Smooth muscle cell (in vitro differentiated cells): ENCODE data around the gene PRC1. TPM values are rescaled to one million over a fixed set of nuclear protein-coding genes. Genes with fewer than 3 reads are reported as not detected.

Experiments used
- DNase-seq: peaks from one replicate; lab custom pipeline; 2025; ENCODE audit not compliant: unreplicated experiment; lab: John Stamatoyannopoulos, UW
- H2AFZ ChIP-seq: fragments of 200-600 bp; sonication (generic); 2 replicates; pipeline ENCODE4 v1.6.0; 2016; ENCODE audit warnings: antibody characterized with exemption, low read depth, mild to moderate bottlenecking
- H3F3A ChIP-seq: fragments of 200-600 bp; sonication (generic); 2 replicates; pipeline ENCODE4 v1.6.0; 2017; ENCODE audit warnings: antibody characterized with exemption, low read depth
- H3K27ac ChIP-seq: fragments of 200-600 bp; sonication (generic); 2 replicates; pipeline ENCODE4 v1.5.1; 2016; ENCODE audit warnings: low read depth, mild to moderate bottlenecking
- H3K27me3 ChIP-seq: fragments of 200-600 bp; sonication (generic); 2 replicates; pipeline ENCODE4 v1.6.1; 2016; ENCODE audit warnings: low read depth, mild to moderate bottlenecking
- H3K36me3 ChIP-seq: fragments of 200-600 bp; sonication (generic); 2 replicates; pipeline ENCODE4 v1.5.1; 2016; ENCODE audit warnings: low read depth
- H3K4me1 ChIP-seq: fragments of 200-600 bp; sonication (generic); 2 replicates; pipeline ENCODE4 v1.5.1; 2016; ENCODE audit warnings: low read depth
- H3K4me2 ChIP-seq: fragments of 200-600 bp; sonication (generic); 2 replicates; pipeline ENCODE4 v1.6.0; 2016; ENCODE audit warnings: mild to moderate bottlenecking
- H3K4me3 ChIP-seq: fragments of 200-600 bp; sonication (generic); 2 replicates; pipeline ENCODE4 v1.5.1; 2016; ENCODE audit warnings: mild to moderate bottlenecking
- H3K79me2 ChIP-seq: fragments of 200-600 bp; sonication (generic); 2 replicates; pipeline ENCODE4 v1.6.0; 2016; ENCODE audit warnings: low read depth, mild to moderate bottlenecking
- H3K9ac ChIP-seq: fragments of 200-600 bp; sonication (generic); 2 replicates; pipeline ENCODE4 v1.6.0; 2016; ENCODE audit warnings: low read depth
- H3K9me3 ChIP-seq: fragments of 200-600 bp; sonication (generic); replicated peaks from 2 replicates; pipeline ENCODE4 v1.5.1; 2016; ENCODE audit warnings: low read depth
- H4K20me1 ChIP-seq: fragments of 200-600 bp; sonication (generic); 2 replicates; pipeline ENCODE4 v1.6.0; 2016; ENCODE audit warnings: low read depth
- WGBS: methylation state at CpG from one replicate; pipeline ENCODE4 v1.1.7; 2016; ENCODE audit warnings: low lambda C conversion rate; 5-methylcytosine and 5-hydroxymethylcytosine counted together
- polyA plus RNA-seq: library from polyadenylated mRNA; unstranded; fragments of >200 nt; fragmentation: Nextera tagmentation; extraction: Ambion mirVana; gene quantifications from 2 replicates; pipeline ENCODE4 v1.2.1, GENCODE V29; 2016
- total RNA-seq: library from RNA; depleted of rRNA; stranded (reverse); fragments of >200 nt; gene quantifications from 2 replicates; pipeline ENCODE4 v1.2.3, GENCODE V29; 2014
- TF ChIP-seq, protein P1 (sequence below): fragments of 200-600 bp; sonication (generic); IDR thresholded peaks from 2 replicates; pipeline ENCODE4 v1.5.1; 2017; ENCODE audit warnings: borderline replicate concordance, mild to moderate bottlenecking, antibody characterized with exemption; ENCODE audit not compliant: insufficient read depth, poor library complexity, severe bottlenecking

The PRC1 gene
- total and polyA plus RNA-seq, 2 experiments from 2014 or later = 20.4 to 32.3 TPM

DNA sequence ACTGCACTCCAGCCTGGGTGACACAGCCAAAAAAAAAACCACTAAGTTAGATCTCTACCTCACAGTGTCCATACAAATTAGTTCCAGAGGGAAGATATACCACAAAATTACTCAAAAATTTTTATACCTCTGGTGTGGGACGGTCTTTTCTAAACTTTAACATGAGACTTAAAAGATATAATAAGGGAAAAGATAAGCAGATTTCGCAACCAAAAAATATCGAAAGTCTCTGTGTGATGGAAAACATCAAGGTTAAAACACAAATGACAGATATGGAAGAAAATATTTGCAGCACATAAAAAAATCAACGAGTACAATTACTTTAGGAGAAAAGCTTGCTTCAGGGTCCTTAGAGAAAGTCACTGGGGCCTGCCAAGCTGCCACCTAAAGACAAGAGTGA, 72.4 kb downstream of the PRC1 start:
- Histone ChIP-seq H3K4me2 (no peak overlapping the region), H3K4me1 (no peaks in the 10 kb centered on the region), H3K4me3 (no peak overlapping the region), H3K9ac (no peak overlapping the region), H3K36me3 (no peaks in the 10 kb centered on the region), H3K27me3 (no peaks in the 10 kb centered on the region), H3F3A (no peaks in the 10 kb centered on the region), H4K20me1 (no peaks in the 10 kb centered on the region), H2AFZ (no peak overlapping the region), H3K27ac (no peak overlapping the region), H3K9me3 (no peaks in the 10 kb centered on the region), H3K79me2 (no peaks in the 10 kb centered on the region)
- WGBS = 93% methylated on average over 4 of the region's 4 CpGs
- TF ChIP-seq, protein P1, sequence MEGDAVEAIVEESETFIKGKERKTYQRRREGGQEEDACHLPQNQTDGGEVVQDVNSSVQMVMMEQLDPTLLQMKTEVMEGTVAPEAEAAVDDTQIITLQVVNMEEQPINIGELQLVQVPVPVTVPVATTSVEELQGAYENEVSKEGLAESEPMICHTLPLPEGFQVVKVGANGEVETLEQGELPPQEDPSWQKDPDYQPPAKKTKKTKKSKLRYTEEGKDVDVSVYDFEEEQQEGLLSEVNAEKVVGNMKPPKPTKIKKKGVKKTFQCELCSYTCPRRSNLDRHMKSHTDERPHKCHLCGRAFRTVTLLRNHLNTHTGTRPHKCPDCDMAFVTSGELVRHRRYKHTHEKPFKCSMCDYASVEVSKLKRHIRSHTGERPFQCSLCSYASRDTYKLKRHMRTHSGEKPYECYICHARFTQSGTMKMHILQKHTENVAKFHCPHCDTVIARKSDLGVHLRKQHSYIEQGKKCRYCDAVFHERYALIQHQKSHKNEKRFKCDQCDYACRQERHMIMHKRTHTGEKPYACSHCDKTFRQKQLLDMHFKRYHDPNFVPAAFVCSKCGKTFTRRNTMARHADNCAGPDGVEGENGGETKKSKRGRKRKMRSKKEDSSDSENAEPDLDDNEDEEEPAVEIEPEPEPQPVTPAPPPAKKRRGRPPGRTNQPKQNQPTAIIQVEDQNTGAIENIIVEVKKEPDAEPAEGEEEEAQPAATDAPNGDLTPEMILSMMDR = no peak
- no peak for DNase-seq

DNA sequence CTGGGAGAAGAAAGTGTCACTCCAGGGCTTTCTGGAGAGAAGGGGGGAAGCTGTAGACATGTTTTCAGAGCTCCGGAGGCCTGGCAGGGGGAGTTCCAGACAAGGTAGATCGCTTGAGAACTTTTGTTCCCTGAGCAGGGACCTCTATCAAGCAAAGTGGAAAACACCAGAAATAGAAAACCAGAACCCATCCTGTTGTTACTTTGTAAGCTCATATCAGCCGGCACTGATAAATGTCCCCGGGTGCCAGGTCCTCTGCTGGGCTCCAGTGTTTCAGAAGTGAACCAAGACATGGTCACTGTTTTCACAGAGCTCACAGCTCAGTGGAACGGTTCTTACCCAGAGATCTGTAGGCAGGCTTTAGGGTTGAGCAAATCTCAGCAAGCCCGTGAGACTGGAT, 75.5 kb downstream of the PRC1 start:
- 93% methylated on average over 6 of the region's 6 CpGs for WGBS
- no peak for DNase-seq

DNA sequence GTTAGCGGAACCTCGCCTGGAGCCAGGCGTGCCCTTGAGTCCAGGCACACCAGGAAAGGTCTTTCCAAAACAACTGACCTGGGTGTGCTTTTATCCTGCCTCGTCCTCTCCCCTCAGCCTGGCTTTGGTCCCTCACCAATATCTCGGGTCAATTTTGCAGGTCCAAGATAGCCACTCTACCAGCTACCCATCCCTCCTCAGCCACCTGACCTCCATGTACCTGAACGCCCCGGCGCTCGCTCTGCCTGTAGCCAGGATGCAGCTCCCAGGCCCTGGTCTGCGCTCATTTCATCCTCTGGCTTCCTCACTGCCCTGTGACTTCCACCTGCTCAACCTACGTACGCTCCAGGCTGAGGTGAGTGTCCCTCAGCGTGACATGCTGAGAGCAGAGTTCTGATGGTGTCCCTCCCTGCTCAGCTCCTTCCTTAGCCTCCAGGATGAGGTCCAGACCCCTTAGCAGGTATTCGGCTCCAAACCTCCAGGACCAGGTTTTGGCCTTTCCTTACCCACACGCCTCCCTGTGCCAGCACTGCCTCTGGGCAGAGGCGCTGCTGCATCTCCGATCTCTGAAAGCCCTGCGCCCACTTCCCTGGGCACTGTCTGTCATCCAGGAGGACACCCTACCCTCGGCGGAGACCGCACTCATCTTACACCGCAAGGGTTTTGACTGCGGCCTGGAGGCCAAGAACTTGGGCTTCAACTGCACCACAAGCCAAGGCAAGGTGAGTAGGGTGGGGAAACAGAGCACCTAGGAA, 76.1 kb downstream of the PRC1 start:
- Histone ChIP-seq H3K36me3 (no peaks in the 10 kb centered on the region), H4K20me1 (no peaks in the 10 kb centered on the region), H3K9me3 (no peaks in the 10 kb centered on the region), H3F3A (no peaks in the 10 kb centered on the region), H3K9ac (no peak overlapping the region), H3K79me2 (no peaks in the 10 kb centered on the region), H3K4me3 (no peak overlapping the region), H3K4me2 (no peak overlapping the region), H2AFZ (no peak overlapping the region), H3K27ac (no peak overlapping the region), H3K4me1 (no peaks in the 10 kb centered on the region), H3K27me3 (no peaks in the 10 kb centered on the region)
- TF ChIP-seq, protein P1 = no peak
- no peak for DNase-seq
- 93% methylated on average over 23 of the region's 23 CpGs for WGBS

More for the DNA sequence above, 75.5 kb downstream of the PRC1 start:
- Histone ChIP-seq H4K20me1 (no peaks in the 10 kb centered on the region), H3F3A (no peaks in the 10 kb centered on the region), H3K79me2 (no peaks in the 10 kb centered on the region), H3K4me2 (no peak overlapping the region), H3K9ac (no peak overlapping the region), H3K27ac (no peak overlapping the region), H3K4me3 (no peak overlapping the region), H3K4me1 (no peaks in the 10 kb centered on the region), H3K9me3 (no peaks in the 10 kb centered on the region), H3K27me3 (no peaks in the 10 kb centered on the region), H3K36me3 (no peaks in the 10 kb centered on the region), H2AFZ (no peak overlapping the region)
- TF ChIP-seq, protein P1 = no peak

DNA sequence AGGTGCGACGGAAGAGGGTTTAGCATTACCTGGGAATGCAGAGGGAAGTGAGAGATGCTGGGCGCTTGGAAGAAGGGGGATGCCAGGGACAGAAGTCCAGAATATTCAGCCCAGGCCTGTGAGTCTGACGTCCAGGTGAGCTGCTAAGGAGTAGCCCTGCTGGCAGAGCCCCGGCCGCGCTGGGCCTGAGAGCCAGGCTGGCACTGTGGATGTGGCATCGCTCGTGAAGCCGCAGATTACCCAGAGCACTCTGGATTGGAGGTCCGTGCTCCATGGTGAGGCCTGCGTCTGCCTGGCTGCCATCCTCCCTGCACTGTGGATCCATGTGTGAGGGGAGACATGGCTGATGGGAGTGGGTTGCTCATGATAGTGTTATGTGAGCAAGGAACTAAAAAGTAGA, 76.8 kb downstream of the PRC1 start:
- Histone ChIP-seq H3K27ac (no peak overlapping the region), H3K4me1 (no peaks in the 10 kb centered on the region), H3K36me3 (no peaks in the 10 kb centered on the region), H3K9me3 (no peaks in the 10 kb centered on the region), H3K27me3 (no peaks in the 10 kb centered on the region), H3F3A (no peaks in the 10 kb centered on the region), H3K4me3 (no peak overlapping the region), H3K9ac (no peak overlapping the region), H4K20me1 (no peaks in the 10 kb centered on the region), H3K79me2 (no peaks in the 10 kb centered on the region), H3K4me2 (no peak overlapping the region), H2AFZ (no peak overlapping the region)
- WGBS = 94% methylated on average over 11 of the region's 12 CpGs
- TF ChIP-seq, protein P1 = no peak
- DNase-seq = no peak
